Stimulated activated CD8-positive, alpha-beta memory T cell treated with anti-CD3 and anti-CD28 coated beads, Interleukin-2, amount 100 ng/mL, for 1 hour (primary cell): ENCODE data around the gene DLG2.

ENCODE experiments used
- DNase-seq, 2 donors: peaks; one replicate each; pipeline ENCODE4 v3.0.0-alpha.2; 2020; ENCODE audit warnings: low read depth in 2 of 2

Gene DLG2

DNA sequence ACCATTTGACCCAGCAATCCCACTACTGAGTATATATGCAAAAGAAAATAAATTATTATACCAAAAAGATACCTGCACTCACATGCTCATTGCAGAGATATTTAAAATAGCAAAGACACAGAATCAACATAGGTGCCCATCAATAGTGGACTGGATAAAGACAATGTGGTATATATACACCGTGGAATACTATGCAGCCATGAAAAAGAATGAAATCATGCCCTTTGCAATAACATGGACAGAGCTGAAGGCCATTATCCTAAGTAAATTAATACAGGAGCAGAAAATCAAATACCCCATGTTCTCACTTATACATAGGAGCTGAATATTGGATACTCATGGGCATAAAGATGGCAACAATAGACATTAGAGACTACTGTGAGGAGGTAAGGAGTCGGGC, 68.7 kb downstream of the DLG2 start:
- DNase-seq, result no peak

DNA sequence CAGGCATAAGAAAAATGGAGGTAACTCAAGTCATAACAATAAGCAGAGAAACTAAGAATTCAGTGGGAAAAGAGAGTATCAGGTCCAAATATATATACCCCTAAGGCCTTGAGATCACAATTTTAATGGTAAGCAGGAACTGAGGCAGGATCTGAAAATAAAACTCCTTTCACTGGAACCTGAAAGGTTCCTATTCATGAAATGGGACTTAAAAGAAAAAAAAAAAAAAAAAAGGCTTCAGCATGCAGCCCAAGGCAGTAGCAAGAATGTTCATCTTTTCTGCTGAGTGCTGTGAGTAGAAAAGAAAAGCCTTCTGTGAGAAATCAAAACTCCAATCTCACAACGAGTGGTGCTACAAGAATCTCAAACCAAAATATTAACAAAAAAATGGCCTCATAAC, 75.3 kb downstream of the DLG2 start:
- no peak for DNase-seq

DNA sequence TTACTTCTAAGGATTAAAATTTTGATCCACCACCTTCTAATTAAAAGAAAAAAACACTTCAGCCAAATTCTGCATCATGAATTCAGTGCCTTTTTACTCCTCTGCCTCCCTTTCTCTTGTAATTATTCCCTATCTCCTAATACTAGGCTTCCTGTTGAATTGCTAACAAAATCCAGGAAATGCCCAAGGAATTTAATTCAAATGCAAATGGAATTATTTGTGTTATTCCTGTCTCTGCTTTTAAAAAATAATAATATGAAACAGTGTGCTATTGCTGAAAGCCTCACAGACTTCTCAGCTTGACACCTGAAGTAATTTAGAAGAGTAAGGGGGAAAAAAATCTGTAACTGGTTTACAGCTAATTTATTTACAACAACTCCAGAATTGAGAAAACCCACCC, 85.5 kb downstream of the DLG2 start:
- DNase-seq, result no peak

DNA sequence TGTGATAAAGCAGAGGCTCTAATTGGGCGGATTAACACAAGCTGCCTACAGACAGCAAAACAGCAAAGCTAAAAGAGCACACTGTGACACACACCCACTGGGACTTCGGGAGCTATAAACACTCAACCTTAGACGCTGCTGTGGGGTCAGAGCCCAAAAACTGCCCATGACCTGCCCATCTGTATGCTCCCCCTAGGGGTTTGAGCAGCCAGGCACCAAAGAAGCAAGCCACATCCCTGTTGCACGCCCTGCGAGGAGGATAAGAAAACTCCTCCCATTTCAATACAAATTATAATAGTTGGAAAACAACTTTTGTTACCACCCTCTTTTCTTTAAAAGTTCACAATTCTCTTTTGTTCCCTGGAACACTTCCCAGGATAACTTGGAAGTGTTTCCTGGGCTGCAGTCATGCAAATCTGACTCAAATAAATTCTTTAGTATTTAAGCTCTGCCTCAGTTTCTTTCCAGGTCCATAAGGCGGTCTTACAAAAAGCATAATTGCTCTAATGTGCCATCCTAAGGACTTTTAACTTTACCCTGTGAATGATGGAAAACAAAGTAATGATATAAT, 86.4 kb downstream of the DLG2 start:
- DNase-seq, result no peak

DNA sequence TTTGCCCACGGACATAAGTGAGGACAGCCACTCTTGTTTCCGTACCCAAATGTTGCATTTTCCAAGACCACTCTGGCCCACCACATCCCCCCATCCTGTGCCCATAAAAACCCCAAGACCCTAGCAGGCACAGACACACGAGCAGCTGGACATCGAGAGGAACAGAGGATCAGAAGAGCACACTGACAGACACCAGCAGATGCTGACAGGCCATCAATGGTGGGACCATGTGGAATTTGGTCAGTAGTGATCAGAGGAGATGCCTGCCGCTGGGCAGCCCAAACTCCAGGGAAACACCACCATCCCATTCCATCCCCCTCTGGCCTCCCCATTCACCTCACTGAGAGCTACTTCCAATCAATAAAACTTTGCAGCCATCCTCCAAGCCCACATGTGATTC, 87.0 kb downstream of the DLG2 start:
- no peak for DNase-seq

DNA sequence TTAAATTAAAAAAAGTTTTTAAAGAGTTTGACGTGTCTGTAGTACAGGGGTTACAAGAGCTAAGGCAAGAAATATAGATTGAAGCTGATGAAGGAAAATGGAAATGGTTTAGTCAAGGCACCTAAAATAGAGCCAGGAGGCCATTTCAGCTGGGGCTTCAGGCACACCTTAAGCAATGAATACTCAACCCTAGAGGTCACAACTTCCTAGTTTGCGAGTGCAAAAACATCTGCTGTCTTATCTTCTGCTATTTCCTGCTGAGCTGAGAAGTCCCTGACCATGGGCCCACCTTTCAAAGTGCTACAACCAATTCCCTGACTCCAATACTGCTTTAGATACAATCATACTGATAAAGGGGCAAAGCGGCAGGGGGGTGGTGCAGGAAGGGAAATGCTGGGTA, 87.4 kb downstream of the DLG2 start:
- DNase-seq, result no peak

DNA sequence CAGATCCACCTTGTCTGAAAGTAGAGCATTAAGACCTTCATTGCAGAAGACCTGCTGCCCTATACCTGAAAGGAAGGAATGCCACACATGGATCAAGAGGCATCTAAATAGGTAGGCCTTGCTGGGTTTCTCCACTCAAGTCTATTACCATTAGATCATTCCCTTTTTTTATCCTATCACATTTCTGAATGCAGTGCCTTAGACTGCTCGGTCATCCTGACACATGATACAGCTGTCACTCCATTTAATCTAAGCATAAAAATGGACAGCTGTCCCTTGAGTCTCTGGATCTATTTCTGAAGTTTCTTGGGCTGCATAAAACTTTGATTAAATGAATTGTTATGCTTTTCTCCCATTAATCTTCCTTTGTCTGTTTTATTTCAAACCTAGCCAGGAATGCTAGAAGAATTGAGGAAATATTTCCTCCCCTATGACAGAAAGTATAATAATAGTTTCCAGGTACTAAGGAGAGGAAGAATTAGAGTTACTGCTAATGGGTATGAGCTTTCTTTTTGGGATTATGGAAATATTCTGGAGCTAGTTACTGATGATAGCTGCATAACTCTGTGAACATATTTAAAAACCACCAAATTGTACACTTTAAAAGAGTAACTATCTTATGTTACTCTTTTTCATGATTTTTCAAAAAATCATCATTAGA, 88.0 kb downstream of the DLG2 start:
- no peak for DNase-seq

DNA sequence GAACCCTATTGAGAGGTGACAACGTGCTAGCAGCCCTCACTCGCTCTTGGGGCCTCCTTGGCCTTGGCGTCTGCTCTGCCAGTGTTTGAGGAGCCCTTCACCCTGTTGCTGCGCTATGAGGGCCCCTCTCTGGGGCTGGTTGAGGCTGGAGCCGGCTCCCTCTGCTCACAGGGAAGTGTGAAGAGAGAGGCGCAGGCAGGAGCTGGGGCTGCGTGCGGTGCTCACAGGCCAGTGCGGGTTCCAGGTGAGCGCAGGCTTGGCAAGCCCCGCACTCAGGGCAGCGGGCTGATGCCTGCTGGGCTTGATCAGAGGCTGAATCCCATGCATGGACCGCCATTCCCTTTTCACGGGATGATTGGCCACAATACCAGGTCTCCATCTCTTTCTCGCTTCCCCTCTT, 90.7 kb downstream of the DLG2 start:
- DNase-seq, result no peak

DNA sequence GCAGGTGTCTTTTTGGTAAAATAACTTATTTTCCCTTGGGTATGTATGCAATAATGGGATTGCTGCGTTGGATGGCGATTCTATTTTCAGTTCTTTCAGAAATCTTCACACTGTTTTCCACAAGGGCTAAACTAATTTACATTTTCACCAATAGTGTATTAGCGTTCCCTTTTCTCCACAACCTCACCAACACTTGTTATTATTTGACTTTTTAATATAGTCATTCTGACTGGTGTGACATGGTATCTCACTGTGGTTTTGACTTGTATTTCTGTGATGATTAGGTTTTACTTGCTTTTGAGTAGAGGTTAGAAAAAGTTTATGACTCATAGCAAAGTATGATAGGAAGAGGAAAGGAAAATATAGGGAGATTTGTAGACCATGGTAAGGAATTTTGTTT, 92.3 kb downstream of the DLG2 start:
- DNase-seq, result no peak

DNA sequence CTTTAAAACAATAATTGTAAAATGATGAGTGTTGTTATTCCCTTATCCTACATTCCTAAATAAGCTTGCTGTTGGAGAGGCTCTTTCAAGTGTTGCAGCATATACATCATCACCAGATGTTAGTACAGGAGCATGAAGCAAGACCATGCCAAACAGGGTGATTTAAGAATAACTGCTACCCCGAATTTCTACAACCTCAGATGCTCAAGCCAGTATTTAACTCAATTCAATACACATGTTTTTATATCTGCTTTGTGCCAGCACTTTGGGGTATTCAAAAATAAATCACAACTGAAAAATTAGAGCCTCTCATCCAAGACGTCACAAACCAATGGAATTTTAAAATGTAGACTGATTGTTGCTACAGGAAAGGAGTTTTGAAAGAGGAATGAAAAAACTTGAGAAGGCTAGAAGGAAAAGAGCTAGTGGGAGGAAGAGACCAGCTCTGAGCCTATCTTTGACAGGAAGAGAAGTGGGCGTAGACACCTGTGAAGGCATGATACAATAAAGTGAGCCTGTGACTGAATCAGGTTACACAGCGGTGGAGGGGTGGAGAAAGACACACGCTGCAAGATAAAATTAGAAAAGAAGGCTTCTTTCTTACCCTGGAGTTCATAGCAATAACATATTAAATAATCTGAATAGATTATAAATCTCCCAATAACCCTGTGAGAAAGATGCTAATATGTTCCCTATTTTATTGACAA, 95.8 kb downstream of the DLG2 start:
- DNase-seq, result no peak

DNA sequence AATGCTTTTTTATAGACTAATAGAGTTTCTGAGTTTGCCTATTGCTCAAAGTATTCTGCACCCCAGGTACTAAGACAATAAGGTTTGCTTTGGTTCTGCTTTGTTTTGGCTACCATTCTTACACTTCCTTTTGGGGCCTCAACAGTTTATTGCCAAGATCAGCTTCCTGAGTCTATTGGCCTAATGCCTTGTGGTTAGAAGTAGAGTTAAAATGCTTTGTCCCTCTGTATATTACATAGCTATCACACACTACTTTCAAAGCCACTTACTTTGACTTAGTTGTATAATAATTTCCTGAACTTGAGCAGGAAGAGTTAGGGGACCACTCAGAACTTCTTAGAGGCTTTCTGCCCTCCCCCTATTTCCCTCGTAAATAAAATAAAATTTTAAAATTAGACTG, 96.5 kb downstream of the DLG2 start:
- no peak for DNase-seq

DNA sequence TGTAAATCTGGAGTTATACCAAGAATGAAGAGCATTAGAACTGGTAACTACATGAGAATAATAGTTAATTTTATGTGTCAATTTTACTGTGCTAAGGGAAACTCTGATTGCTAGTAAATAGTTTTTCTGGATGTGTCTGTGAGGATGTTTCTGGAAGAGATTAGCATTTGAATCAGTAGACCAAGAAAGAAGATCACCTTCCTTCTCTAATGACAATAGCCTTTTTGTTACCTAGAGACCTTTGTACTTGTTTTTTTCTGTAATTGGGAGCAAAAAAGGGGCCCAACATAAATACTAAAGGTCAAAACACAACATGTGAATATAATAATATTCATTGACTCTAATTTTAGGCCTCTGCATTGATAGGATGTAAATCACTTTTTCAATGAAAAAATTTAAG, 100.6 kb downstream of the DLG2 start:
- no peak for DNase-seq

DNA sequence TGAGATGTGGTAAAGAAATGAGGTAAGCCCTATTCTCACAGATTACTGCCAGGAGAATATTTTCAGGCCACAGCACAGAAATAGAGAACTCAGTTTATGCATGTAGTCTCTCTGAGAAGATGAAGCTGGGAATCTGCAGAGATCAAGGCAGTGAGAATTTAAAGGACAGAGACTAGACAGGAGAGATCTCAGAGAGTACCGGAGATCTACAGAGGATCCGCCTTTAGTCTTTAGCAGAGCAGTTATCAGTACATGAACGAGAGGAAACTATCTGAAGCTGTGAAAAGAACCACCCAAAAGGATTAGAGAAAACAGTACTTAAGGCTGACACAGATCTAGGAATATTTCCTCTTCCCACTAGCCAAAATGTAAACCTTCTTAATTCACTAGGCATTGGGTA, 101.5 kb downstream of the DLG2 start:
- DNase-seq, result no peak

DNA sequence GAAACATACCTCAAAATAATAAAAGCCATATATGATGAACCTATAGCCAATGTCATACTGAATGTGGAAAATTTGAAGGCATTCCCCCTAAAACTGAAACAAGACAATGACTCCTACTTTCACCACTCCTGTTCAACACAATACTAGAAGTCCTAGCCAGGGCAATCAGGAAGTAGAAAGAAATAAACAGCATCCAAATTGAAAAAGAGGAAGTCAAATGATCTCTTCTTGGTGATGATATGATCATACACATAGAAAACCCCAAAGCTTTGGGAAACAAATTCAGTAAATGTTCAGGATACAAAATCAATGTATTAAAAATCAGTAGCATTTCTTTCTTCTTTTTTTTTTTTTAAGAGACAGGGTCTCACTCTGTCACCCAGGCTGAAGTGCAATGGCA, 109.9 kb downstream of the DLG2 start:
- DNase-seq, result no peak

DNA sequence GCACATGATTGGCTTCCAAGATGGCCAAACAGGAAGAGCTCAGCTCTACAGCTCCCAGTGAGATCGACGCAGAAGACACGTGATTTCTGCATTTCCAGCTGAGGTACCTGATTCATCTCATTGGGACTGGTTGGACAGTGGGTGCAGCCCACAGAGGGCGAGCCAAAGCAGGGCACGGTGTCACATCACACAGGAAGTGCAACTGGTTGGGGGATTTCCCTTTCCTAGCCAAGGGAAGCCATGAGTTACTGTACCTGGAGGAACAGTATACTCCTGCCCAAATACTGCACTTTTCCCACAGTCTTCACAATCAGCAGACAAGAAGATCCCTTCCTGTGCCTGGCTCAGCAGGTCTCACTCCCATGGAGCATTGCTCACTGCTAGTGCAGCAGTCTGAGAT, 131.2 kb downstream of the DLG2 start:
- DNase-seq, result no peak

DNA sequence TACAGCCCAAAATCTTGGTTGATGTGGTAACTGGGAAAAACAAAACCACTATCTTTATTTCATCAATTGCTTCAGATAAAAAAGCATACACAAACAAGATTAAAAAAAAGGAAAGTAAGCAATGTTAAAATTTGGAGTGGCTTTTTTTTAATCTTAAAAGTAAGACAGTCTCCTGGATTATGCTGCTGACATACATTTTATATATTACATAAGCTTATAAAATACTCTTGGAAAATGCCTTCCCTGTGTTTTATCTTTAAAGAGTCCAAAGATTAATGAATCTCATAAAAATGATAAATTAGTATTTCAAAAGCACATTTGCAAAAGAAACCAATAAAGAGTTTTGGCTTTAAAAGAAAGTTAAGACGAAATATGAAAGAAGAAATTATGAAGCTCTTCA, 132.7 kb downstream of the DLG2 start:
- no peak for DNase-seq

DNA sequence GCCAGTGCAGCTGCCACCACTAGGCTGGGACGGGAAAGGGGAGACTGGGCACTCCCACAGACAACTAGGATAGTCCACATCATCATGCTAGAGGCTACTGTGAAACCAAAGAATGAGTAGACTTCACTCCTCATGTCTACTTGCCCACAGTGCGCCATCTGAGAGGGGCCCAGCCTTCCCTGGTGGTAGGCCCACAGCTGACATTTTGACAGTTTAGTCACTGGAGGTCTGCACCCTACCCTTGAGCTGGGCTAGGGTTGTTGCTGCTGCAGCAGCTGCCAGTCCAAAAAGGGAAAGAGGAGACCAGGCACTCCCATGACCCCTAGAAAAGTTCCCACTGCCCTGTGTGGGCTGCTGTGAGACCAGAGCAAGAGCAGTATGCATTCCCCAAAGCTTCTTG, 141.2 kb downstream of the DLG2 start:
- DNase-seq, result no peak

DNA sequence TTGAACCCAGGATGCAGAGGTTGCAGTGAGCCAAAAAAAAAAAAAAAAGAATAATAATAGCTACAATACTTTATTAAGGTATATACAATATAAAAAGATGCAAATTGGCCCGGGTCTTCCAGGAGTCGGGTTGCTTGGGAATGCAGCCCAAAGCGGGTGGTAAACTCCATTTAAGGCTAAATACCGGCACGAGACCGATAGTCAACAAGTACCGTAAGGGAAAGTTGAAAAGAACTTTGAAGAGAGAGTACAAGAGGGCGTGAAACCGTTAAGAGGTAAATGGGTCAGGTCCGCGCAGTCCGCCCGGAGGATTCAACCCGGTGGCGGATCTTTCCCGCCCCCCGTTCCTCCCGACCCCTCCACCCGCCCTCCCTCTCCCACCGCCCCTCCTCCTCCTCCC, 143.3 kb downstream of the DLG2 start:
- no peak for DNase-seq

DNA sequence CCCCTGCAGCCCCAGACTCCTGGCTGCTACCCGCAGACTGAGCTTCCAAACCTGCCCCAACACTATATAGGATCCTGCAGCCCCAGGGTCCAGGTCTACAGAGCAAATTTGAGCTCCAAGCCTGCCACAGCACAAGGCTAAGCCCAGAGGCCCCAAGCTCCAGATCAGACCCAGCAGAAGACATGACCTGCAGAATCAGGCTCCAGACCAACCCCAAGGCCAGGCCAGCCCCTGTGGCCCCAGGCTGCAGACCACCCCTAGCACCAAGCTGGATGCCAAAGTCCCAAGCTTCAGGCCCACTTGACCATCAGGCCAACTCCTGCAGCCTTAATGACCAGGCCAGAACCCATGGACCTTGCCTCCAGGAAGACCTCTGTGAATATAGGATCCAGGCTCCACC, 145.3 kb downstream of the DLG2 start:
- DNase-seq, result no peak

DNA sequence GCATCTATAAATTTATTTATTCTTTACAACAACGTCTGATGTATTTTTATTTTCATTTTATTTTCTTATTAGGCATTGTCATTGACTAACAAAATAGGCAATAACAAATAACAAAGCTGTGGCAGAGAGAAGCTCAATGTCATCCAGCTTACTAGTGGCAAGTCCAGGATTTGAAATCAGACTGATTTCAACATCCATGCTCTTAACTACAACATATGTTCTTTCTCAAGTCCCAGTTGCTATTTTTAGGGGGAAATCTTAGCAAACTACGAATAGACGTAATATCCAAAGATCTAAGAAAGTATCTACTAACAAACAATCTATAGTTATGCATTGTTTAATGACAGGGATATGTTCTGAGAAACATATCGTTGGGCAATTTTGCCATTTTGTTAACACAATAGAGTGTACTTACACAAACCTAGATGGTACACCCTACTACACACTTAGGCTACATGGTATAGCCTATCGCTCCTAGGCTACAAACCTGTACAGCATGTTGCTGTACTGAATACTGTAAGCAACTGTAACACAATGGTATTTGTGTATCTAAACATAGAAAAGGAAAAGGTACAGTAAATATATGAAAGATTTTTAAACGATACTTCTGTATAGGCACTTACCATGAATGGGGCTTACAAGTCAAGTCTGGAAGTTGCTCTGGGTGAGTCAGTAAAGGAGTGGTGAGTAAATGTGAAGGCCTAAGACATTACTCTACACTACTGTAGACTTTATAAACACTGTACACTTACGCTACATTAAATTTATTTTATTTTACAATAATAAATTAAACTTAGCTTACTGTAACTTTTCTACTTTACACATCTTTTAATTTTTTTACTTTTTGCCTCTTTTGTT, 151.3 kb downstream of the DLG2 start:
- DNase-seq, result no peak

DNA sequence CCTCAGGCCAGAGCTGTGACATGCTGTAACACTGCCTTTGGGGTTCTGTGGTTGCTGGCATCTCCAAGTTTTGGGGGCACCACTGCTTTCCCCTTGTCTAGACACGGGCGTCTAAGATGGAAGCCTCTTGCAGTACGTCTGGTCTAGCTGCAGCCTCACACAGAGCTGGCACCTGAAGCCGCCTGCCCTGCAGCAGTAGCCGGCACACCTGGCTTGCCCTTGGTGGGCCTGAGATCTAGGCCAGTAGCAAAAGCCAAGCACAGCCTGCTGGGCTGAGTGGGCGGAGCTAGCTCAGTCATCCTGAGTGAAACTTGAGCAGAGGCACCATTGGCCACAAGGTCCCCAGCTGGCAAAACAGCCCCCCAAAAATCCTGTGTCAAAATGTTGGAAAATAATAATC, 154.2 kb downstream of the DLG2 start:
- DNase-seq, result no peak

DNA sequence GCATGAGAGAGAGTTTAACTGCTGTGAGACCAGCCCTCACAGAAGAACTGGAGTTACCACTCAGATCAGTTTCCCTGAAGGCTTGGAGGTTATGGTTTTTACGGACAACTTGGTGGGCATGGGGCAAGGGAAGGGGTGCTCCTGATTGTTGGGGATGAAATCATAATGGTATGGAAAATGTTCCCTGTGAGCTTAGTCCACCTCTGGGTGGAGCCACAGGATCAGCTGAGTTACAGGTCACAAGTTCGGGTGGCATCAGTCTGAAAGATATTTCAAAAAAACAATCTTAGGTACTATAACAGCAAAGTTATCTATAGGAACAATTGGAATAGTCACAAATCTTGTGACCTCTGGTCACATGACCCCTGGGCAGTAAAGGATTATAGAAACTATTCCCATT, 162.9 kb downstream of the DLG2 start:
- DNase-seq, result no peak

DNA sequence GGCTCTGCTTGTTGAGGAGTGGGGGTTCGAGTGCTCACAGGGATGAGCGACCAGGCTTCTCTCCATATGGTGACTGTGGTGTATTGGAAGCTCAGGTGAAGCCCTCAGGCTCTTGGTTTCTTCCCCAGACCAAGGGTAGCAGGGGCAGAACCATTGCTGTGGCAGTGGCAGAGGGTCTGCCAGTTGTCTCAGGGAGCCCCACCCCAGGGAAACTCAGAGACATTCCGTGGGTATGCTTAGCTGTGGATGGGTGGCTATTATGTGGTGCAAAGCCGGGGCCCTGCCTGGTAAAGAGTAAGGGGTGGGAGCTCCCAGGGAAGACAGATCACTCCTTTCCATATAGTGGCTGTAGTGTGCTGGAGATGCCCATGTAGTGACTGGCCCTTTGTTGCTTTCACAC, 167.8 kb downstream of the DLG2 start:
- no peak for DNase-seq
